DOHH2 (cell line): Measurements from ENCODE around the gene MAPK8IP1.

ENCODE experiments used
- CTCF ChIP-seq: fragments of 200-600 bp; sonication (generic); IDR thresholded peaks from one replicate; pipeline ENCODE4 v1.5.1; 2014; ENCODE audit warnings: antibody characterized with exemption, mild to moderate bottlenecking, low read depth, low read length; ENCODE audit not compliant: poor library complexity, severe bottlenecking
- EZH2phosphoT487 ChIP-seq: fragments of 200-600 bp; sonication (generic); IDR thresholded peaks from 2 replicates; pipeline ENCODE4 v1.6.1; 2017; ENCODE audit warnings: borderline replicate concordance, mild to moderate bottlenecking, antibody characterized with exemption, low read length, moderate library complexity, mixed read lengths

DNA sequence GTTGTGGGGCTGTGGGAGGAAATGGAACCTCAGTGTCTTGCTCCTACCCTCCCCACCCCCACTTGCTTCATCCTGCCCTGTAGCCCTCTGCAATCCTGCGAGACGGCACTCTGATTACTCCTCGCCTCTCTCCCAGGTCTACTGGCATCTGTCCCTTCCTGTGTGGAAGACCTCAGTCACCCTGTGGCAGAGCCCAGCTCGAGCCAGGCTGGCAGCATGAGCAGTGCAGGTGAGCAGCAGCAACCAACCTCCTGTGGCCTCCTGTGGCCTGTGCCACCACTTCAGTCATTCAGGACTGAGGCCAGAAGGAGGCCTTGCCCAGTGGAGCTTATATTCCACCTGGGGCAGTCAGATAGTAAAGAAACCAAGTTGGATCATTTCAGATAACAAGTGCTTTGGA is 14.7 kb upstream of the MAPK8IP1 start:
- TF ChIP-seq CTCF (no peak), EZH2phosphoT487 (no peak)
